Spleen (tissue), 11 donors: ENCODE data around the gene ADCY1. TPM values are rescaled to one million over a fixed set of nuclear protein-coding genes. Genes with fewer than 3 reads are reported as not detected.

Experiments
- DNase-seq: peaks from one replicate; pipeline ENCODE4 v3.0.0-alpha.2; 2020
- H3K27ac ChIP-seq, 8 donors: fragments of 200-600 bp; sonication (generic) in 7 of 8; 1 replicate in 4 of 8; 2 replicates in 4 of 8; pipeline versions ENCODE4 v1.5.0 to v1.8.0; 2016 to 2021; ENCODE audit warnings: inconsistent platforms in 4 of 8, mild to moderate bottlenecking in 4 of 8, moderate library complexity in 1 of 8
- H3K27me3 ChIP-seq, 7 donors: fragments of 200-600 bp; sonication (generic) in 6 of 7; replicated peaks in 1 of 7; 1 replicate in 4 of 7; 2 replicates in 3 of 7; pipeline versions ENCODE4 v1.5.0 to v1.8.0; 2016 to 2021; ENCODE audit warnings: inconsistent platforms in 3 of 7, mild to moderate bottlenecking in 1 of 7
- H3K36me3 ChIP-seq, 6 donors: fragments of 200-600 bp; sonication (generic) in 5 of 6; 1 replicate in 4 of 6; 2 replicates in 2 of 6; pipeline versions ENCODE4 v1.5.0 to v1.8.0; 2016 to 2021; ENCODE audit warnings: inconsistent platforms in 2 of 6
- H3K4me1 ChIP-seq, 6 donors: fragments of 200-600 bp; sonication (generic) in 5 of 6; 1 replicate in 3 of 6; 2 replicates in 3 of 6; pipeline versions ENCODE4 v1.5.0 to v1.8.0; 2016 to 2021; ENCODE audit warnings: inconsistent platforms in 3 of 6
- H3K4me3 ChIP-seq, 8 donors: fragments of 200-600 bp; sonication (generic) in 7 of 8; 1 replicate in 4 of 8; 2 replicates in 4 of 8; pipeline versions ENCODE4 v1.5.0 to v1.8.0; 2016 to 2021; ENCODE audit warnings: inconsistent platforms in 4 of 8, mild to moderate bottlenecking in 4 of 8, moderate library complexity in 2 of 8
- H3K9me3 ChIP-seq, 8 donors: fragments of 200-600 bp; sonication (generic) in 7 of 8; 1 replicate in 4 of 8; 2 replicates in 4 of 8; pipeline versions ENCODE4 v1.5.0 to v1.8.0; 2016 to 2021; ENCODE audit warnings: inconsistent platforms in 4 of 8
- CTCF ChIP-seq, 11 experiments: fragments of 200-600 bp in 7 of 11; fragments of 450-650 bp in 4 of 11; sonication (generic) in 4 of 11; IDR thresholded peaks in 8 of 11; conservative IDR thresholded peaks in 3 of 11; 1 replicate in 7 of 11; 2 replicates in 4 of 11; pipeline versions ENCODE4 v1.4.0 to v1.8.0; 2016 to 2021; ENCODE audit warnings: antibody characterized with exemption in 11 of 11, inconsistent platforms in 4 of 11, mild to moderate bottlenecking in 1 of 11
- POLR2A ChIP-seq, 3 donors: fragments of 450-650 bp; IDR thresholded peaks; one replicate each; pipeline ENCODE4 v1.5.1; 2017; ENCODE audit warnings: antibody characterized with exemption in 3 of 3, mild to moderate bottlenecking in 1 of 3
- POLR2AphosphoS5 ChIP-seq, 3 donors: sonication (generic); formaldehyde crosslinking; IDR thresholded peaks; one replicate each; pipeline ENCODE4 v1.5.1; 2017; ENCODE audit warnings: antibody characterized with exemption in 3 of 3
- WGBS, 5 donors: extraction: QIAGEN DNeasy Blood & Tissue Kit in 3 of 5; methylation state at CpG; one replicate each; pipeline versions ENCODE4 v1.1.5 to v1.1.7; 2013 to 2018; 5-methylcytosine and 5-hydroxymethylcytosine counted together
- intact Hi-C: fragments of 100-400 bp; cut with DNase I; formaldehyde crosslinking; loops from one replicate; pipeline ENCODE4 v1.15.0; 2023; ENCODE audit warnings: low total_unique reads
- polyA plus RNA-seq, 3 donors: library from polyadenylated mRNA; stranded (reverse); fragments of 200-250 nt; gene quantifications; one replicate each; pipeline ENCODE4 v1.2.1, GENCODE V29; 2013
- total RNA-seq, 7 donors: library from RNA; depleted of rRNA in 3 of 7; stranded (reverse); fragments of >200 nt in 3 of 7; fragmentation: NEBNext Ultra II Directional in 4 of 7; extraction: Animal tissue kit (Norgen Biotek cat#: 25700) in 4 of 7; gene quantifications; one replicate each; pipeline versions ENCODE4 v1.1.0 to v1.2.1, GENCODE V29; 2016 to 2021
- donor health status: healthy with polysubstance abuse.
- donor health status: DM: no; HTN: no; CAD: no; lungs with moderate emphysema.
- donor health status: DM: no; HTN: no; CAD: no.
- donor health status: Bipolar disorder and iron deficiency.
- donor health status: healthy.
- donor health status: DM: no; HTN: no; CAD: no.
- donor health status: DM: yes; HTN: yes; CAD: no.

Gene ADCY1
- total and polyA plus RNA-seq, 10 donors: 0.05 to 6.6 (median 1.8) TPM

- H3K27me3 ChIP-seq: no peaks in the 10 kb centered on the region
- no peaks in the 10 kb centered on the region for H3K9me3 ChIP-seq
- TF ChIP-seq CTCF (IDR thresholded peaks at IDR 0.05 in 8 of 11, conservative IDR thresholded peaks at IDR 0.05 in 3 of 11) (no peak), POLR2A (IDR thresholded peaks at IDR 0.05) (no peak), POLR2AphosphoS5 (IDR thresholded peaks at IDR 0.05) (no peak)
- H3K4me1 ChIP-seq: no peaks in the 10 kb centered on the region
- no peaks in the 10 kb centered on the region for H3K36me3 ChIP-seq
- 81 to 98% (median 86%) methylated on average over 2 of the region's 2 CpGs for WGBS, 5 donors
- H3K27ac ChIP-seq: no peak overlapping the region
- intact Hi-C loops: no loop called here
- H3K4me3 ChIP-seq: no peak overlapping the region
- no peak for DNase-seq
Observed at GRCh38 chr7:45652630-45653029, 78.5 kb downstream of the ADCY1 start.

GRCh38 chr7:45653209-45653907 is 79.2 kb downstream of the ADCY1 start:
- Histone ChIP-seq H3K4me3 (no peak overlapping the region), H3K27me3 (no peaks in the 10 kb centered on the region), H3K36me3 (no peaks in the 10 kb centered on the region), H3K4me1 (no peaks in the 10 kb centered on the region), H3K9me3 (no peaks in the 10 kb centered on the region), H3K27ac (no peak overlapping the region)
- DNase-seq: no peak
- intact Hi-C loops: no loop called here
- TF ChIP-seq POLR2AphosphoS5 (IDR thresholded peaks at IDR 0.05): no peak
- no peak for TF ChIP-seq CTCF (IDR thresholded peaks at IDR 0.05 in 8 of 11, conservative IDR thresholded peaks at IDR 0.05 in 3 of 11)
- TF ChIP-seq POLR2A (IDR thresholded peaks at IDR 0.05): no peak
- WGBS, 5 donors: 63 to 94% (median 72%) methylated on average over 4 of the region's 4 CpGs

GRCh38 chr7:45654341-45654740 is 80.2 kb downstream of the ADCY1 start:
- Histone ChIP-seq H3K36me3 (no peaks in the 10 kb centered on the region), H3K27me3 (no peaks in the 10 kb centered on the region), H3K4me3 (no peak overlapping the region), H3K9me3 (no peaks in the 10 kb centered on the region), H3K27ac (no peak overlapping the region), H3K4me1 (no peaks in the 10 kb centered on the region)
- DNase-seq: no peak
- WGBS, 5 donors: 83 to 97% (median 89%) methylated on average over 5 of the region's 5 CpGs
- TF ChIP-seq POLR2A (IDR thresholded peaks at IDR 0.05): no peak
- intact Hi-C loops: no loop called here

GRCh38 chr7:45655539-45655938 is 81.4 kb downstream of the ADCY1 start:
- DNase-seq: no peak
- intact Hi-C loops: no loop called here
- Histone ChIP-seq H3K27ac (no peak overlapping the region), H3K27me3 (no peaks in the 10 kb centered on the region), H3K9me3 (no peaks in the 10 kb centered on the region), H3K36me3 (no peaks in the 10 kb centered on the region), H3K4me1 (no peaks in the 10 kb centered on the region), H3K4me3 (no peak overlapping the region)
- 81 to 94% (median 89%) methylated on average over 10 of the region's 10 CpGs for WGBS, 5 donors
- TF ChIP-seq POLR2A (IDR thresholded peaks at IDR 0.05) (no peak), CTCF (IDR thresholded peaks at IDR 0.05 in 8 of 11, conservative IDR thresholded peaks at IDR 0.05 in 3 of 11) (no peak), POLR2AphosphoS5 (IDR thresholded peaks at IDR 0.05) (no peak)
